GM21619 (cell line): ENCODE data around the gene TMEM43.

ENCODE experiments used
- ATAC-seq: cut with Tn5 transposase; IDR thresholded peaks from one replicate; pipeline ENCODE4 v1.9.1; 2021; ENCODE audit not compliant: unreplicated experiment

Gene TMEM43

DNA sequence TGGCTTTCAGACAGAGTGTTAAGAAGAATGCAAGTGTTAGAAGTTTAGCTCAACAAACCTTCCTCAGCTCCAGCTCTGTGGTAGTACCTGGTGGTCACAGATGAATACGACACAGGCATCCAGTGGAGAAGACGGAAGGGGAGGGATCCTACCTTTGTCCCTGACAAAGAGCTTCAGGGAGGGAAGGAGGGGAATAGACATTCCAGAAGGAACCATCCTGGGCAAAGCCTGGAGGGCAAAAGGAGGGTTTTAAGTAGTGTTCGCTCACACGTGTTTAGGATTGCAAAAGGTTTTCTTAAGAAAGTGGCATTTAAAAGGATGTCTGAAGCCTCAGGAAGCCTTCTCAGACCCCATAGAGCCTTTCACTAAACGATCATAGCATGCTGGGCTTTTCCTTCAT lies 3.0 kb upstream of the TMEM43 start:
- ATAC-seq = no peak

- ATAC-seq = no peak
These were observed 2.6 kb upstream of the TMEM43 start for GRCh38 chr3:14122301-14122700.

DNA sequence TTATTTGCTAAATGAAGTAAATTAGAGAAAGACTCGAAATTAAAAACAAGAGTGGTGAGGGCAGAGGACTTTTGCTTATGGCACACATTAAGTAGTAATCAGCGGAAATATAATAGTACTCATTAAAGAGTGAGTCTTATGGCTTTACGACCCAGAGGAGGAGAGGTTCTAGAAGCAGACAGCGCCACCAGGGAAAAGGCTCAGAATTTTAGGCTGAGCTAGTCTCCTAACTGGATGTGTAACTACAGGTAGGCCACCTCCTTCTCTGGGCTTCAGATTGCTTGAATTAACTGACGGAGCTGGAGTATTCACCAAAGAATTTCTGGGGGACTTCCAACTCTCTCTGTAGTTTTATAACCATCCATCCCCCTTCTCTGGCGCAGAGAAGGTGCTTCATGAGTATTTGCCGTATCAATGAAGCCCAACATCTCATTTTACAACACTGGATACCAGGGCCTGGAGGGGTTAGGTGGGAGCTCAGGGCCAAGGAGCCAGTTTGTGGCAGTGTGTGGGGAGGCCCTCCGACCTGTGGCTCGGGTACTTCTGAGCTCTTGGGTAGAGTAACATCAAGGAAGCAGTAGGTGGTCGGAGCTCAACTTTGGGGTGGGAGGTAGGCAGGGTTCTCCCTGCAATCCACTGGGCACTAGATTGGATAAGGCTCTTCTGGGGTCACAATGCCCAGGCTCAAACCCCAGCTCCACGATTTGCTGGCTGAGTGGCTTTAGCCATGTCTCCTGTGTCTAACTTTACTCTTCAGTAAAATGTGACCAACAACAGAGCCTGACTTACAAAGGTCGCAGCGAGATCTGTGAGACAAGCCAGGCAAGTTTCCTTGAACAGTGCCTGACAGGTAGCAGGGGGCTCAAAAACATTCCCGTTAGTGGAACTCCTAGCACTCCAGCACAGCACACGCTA lies 1.3 kb upstream of the TMEM43 start:
- no peak for ATAC-seq

- peak; percentile 43 for ATAC-seq
These were observed 633 bp upstream of the TMEM43 start for GRCh38 chr3:14124223-14124614.

DNA sequence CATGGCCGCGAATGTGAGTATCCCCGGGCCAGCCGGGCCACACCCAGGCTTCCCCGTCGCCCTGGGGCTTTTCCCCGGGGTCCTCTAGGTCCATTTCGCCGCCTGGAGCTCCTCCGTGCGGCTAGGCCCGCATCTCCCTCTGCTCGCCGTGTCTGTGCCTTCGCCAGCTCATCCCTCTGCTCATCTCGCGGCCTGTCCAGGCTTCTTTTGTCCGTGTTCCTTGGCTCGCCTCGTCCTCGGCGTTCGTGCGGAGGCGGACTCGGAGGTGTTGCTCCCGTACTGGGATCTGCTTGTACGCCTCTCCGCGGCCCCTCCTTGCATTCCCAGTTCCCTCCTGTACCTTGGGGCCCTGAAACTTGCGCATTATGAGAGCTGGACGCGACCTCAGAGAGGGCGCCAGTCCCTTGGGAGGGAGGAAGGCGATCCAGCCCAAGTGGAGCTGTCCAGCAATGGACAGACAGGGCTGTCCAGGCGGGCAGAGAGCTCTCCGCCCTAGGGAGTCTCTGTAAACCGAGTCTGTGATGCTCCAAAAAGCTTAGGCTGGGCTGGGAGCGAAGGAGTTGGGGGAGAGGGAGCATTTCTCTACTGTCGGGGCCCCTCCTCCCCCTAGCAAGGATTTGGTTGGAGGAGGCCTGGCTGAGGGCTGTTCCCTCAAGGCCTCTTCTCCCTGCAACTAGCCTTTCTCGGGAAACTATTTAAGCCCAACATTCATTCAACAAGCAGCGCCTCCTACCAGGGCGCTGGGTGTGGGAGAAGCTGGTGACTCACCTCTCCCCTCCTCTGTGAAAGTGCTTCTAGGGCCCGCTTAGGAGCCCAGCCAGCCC lies 553 bp downstream of the TMEM43 start:
- peak; percentile 24 for ATAC-seq

- ATAC-seq = no peak
These were observed 1.4 kb downstream of the TMEM43 start for GRCh38 chr3:14126017-14126886.

DNA sequence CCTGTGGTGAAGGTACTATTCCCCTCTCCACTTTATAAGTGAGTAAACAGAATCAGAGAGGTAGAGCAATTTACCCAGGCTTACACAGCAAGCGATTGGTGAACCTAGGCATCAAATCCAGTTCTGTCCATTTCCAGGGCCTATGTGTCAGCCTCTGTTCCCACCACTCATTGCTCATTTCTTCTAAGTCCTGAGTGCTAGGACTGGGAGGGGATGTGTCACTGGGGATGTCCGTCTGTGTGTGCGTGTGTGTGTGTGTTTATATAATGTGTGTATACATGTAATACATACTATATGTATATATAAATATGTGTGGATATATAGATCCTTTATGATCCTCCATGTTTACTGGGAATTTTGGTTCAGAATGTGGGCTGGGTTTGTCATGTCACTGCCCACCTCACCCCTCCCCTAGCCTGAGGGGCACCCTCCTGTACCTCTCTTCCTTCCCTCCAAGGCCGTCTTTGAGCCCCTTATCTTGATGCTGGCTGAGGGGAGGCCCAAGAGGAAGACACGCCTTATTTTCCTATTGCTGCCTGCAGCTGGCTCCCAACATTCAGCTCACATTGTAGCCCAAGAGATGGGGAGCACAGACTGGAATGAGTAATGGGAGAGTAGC lies 2.1 kb downstream of the TMEM43 start:
- no peak for ATAC-seq

GRCh38 chr3:14127516-14128161 lies 2.8 kb downstream of the TMEM43 start:
- no peak for ATAC-seq

- ATAC-seq = no peak
These were observed 3.9 kb downstream of the TMEM43 start for GRCh38 chr3:14128724-14129123.

GRCh38 chr3:14129296-14129695 lies 4.4 kb downstream of the TMEM43 start:
- no peak for ATAC-seq

DNA sequence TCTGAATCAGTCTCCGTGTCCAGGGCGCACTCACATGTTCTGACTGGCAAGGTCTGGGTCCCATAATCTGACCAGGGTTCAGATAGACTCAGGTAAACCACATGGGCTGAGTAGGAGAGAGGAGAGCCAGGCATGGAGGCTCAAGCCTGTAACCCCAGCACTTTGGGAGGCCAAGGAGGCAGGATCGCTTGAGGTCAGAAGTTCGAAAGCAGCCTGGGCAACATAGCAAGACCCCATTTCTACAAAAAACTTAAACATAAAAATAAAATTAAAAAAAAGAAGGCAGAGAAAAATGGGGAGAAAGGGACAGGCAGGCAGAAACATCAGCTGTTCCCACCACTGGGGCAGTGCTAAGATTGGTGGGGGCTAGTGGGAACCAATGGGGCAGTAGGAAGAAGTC lies 5.4 kb downstream of the TMEM43 start:
- ATAC-seq = no peak

DNA sequence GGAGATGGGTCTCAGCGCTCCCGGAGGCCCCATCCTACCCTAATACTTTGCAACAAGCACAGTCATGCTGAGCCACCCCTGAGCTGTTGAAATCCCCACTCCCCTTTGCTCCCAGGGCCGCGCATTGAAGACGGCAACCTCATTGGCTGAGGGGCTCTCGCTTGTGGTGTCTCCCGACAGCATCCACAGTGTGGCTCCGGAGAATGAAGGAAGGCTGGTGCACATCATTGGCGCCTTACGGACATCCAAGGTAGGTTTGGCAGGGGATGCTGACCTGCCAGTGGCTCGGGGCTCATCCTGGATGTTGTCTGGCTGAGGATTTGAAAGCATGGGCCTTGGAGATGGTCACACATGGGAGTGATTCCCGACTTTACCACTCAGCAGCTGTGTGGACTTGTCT lies 5.9 kb downstream of the TMEM43 start:
- no peak for ATAC-seq

GRCh38 chr3:14131134-14131533 lies 6.3 kb downstream of the TMEM43 start:
- ATAC-seq = no peak

- ATAC-seq = no peak
These were observed 7.3 kb downstream of the TMEM43 start for GRCh38 chr3:14132120-14132519.

GRCh38 chr3:14132689-14133088 lies 7.8 kb downstream of the TMEM43 start:
- no peak for ATAC-seq

DNA sequence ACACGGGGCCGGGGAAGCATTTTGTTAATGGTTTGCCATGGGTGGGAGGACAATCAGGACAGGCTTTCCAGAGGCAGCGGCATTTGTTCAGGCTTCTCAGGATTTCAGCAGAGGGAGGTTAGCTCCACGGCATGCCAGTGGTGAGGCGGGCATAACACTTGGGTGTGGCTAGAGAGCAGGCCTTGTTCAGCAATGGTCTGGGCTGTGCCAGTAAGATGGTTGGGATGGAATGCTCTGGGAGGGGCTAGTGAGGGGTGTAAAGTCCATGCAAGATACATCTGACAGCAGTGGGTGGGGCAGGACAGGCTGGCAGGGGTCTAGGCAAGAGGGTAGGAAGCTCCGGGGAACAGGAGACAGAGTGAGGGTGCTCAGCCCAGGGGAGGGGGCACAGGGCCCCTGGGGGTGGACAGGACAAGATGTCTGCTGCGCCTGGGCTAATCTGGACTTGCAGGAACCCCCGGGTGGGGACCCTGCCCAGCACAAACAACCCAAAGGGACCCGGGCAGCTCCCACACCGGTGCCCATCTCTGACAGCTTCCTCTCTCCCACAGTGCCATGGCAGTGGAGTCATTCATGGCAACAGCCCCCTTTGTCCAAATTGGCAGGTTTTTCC lies 8.4 kb downstream of the TMEM43 start:
- ATAC-seq = no peak

DNA sequence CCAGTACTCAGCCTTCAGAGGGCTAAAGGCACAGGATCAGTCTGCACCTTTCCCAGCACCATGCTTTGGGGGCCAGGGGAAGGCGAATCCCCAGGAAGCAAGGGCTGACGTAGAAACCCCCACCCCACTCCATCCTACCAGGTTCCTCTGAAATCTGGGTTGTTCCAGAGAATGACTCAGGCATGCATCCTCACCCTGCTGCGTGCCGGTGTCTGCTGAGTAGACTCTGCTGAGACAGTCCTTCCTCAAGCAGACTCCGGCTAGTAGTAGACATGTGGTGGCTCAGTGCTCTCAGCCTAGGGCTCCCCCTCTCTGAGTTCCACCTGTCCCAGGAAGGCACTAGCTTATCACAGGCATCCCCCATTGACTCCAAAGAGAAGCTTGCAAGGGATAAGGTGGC lies 9.0 kb downstream of the TMEM43 start:
- no peak for ATAC-seq

DNA sequence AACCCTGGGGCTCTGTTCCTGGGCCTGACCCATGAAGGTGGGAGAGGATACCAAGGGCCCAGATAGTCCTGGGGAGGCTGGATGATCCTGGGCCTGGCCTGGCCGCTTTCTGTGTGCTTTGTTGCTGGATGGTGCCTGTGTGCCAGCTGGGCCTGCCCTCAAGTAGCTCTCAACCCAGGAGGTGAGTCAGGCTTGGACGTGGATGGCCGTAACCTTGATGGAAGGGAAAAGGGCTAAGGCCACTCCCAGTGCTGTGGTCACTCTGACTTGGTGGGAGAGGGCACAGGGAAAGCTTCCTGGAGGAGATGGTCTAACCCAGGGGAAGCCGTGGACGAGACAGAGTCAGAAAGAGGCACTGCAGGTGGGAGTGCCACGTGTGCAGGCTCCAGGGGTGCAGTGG lies 9.4 kb downstream of the TMEM43 start:
- no peak for ATAC-seq

GRCh38 chr3:14135581-14135980 lies 10.7 kb downstream of the TMEM43 start:
- ATAC-seq = no peak

- ATAC-seq = no peak
These were observed 12.2 kb downstream of the TMEM43 start for GRCh38 chr3:14137004-14137403.
